GM21390 (cell line): ENCODE data around the gene VASN.
"Not testable (repeated sequence)": the region's sequence is repeated elsewhere in the genome, so short reads cannot be mapped to it uniquely, and the experiment has no call there.

Source experiments
- ATAC-seq: cut with Tn5 transposase; IDR thresholded peaks from one replicate; pipeline ENCODE4 v1.9.1; 2021; ENCODE audit not compliant: unreplicated experiment

VASN gene

DNA sequence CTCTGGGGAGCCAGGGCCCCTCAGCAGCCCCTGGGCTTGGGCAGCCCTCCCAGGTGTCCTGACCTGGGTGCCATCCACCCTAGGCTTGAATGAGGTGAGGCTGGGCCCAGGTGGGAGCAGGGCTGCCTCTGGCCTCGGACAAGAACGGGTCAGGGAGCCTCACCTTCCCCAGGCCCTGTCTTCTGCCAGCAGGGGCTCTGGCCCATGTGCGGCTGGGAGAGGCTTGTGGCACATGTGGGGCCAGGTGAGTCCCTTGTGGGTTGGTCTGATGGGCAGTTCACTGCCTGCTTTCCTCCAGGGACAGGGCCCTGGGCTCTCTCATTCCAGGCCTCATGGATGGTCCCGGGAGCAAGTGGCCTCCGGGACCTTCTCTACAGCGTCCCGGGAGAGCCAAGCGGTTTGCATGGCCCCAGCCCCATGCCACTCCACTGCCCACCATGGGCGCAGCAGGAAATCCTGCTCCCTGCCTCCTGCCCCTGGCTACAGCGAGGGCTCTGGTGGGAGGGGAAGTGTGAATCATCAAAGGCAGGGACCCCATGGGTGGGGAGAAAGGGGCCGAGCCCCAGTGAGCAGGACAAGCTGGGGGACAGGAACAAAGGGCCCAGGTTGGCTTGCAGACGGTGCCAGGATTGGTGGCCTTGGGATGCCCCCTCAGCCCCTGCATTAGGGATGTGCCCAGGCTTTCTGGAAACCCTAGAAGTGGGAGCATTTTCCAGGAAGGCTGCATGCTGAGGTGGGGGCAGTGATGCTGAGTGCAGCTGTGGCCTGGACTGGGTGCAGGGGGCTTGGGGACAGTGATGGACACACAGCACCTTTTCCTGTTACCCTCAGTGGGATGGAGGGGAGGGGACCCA lies 12.2 kb downstream of the VASN start:
- ATAC-seq: no peak

DNA sequence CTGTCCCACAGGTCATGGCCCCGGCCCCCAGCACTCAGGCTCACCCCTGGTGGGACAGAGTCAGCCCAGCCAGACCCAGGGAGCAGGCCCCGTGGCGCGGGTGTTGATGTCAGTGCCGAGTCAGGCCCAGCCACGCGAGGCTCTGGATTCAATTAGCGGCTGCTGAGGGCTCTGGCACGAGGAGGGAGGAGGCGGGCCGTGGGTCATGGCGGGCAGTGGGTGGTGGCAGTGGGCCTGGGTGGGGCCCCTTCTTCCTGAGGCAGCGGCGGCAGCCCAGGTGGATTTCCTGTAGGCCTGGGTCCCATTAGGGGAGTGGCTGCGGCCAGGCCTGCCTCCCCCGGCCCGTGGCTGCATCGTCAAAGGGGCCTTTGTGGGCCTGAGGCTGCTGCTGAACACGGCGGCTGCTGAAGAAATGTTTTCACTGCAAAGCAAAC lies 12.9 kb downstream of the VASN start:
- no peak for ATAC-seq

DNA sequence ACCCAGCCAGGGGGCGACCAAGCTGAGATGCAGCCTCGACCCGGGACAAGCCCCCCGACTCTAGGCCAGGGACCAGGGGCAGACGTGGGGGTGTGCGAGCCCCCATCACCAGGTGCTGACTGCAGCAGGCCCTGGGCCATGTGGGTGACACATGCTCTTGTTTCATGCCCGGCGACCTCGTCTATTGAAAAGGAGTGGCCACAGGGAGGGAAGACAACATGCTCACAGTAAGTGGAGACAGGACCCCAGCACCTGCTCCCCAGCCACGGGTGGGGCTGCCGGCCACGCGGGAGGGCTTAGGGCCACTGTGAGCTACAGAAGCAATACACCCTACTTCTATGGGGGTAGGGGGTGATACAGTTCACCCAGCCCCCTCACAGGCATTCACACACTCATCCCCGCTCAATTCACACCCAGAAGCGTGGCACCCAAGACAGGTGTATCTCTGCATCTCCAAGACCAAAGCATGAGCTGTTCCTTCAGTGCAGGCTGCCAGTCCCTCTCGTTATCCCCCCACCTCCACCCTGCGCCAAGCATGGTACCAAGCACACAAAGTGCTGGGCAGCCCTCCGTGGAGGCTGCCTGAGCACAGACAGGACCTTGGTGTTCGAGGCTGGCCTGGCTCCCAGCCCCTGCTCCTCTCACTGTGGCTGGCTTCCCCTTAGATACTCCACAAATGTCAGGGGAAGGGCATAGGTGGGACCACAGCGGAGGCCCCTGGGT lies 13.6 kb downstream of the VASN start:
- ATAC-seq: no peak

GRCh38 chr16:4385789-4386450 lies 14.3 kb downstream of the VASN start:
- ATAC-seq: no peak

DNA sequence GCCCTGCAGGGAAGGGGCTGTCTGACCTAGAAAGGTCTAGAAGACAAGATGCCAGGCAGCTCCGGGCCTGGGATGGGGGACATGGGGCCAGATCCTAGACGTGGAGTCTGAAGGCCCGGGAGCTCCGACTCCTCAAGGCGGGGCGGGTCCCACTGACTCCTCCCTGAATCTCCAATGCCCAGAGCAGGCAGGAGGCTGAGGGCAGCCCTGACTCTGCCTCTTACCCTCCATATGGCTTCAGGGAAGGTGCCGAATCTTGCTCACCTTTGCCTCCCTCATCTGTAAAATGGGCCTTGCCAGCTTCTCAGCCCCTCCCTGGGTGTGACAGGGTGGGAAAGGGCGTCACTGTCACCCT lies 14.8 kb downstream of the VASN start:
- ATAC-seq: no peak

- no peak for ATAC-seq
Observed at GRCh38 chr16:4386951-4387565, 15.4 kb downstream of the VASN start.

DNA sequence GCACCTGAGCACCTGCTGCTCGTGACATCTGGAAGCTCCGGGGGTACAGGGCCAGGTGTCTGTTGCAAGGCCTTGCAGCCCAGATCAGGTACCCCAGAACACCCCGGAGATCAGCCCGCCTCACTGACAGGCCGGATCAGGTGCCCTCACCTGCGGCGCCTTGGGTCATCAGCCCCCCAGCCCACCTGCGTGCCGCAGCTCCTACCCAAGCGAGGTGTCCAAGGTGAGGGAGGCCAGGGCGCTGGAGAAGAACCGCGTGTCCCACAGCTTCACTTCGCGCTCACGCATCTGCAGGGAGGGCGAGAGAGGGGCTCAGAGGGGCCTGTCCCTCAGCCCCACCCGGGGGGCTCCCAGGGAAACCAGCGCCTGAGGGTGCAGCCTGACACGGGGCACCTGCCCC lies 16.1 kb downstream of the VASN start:
- no peak for ATAC-seq

DNA sequence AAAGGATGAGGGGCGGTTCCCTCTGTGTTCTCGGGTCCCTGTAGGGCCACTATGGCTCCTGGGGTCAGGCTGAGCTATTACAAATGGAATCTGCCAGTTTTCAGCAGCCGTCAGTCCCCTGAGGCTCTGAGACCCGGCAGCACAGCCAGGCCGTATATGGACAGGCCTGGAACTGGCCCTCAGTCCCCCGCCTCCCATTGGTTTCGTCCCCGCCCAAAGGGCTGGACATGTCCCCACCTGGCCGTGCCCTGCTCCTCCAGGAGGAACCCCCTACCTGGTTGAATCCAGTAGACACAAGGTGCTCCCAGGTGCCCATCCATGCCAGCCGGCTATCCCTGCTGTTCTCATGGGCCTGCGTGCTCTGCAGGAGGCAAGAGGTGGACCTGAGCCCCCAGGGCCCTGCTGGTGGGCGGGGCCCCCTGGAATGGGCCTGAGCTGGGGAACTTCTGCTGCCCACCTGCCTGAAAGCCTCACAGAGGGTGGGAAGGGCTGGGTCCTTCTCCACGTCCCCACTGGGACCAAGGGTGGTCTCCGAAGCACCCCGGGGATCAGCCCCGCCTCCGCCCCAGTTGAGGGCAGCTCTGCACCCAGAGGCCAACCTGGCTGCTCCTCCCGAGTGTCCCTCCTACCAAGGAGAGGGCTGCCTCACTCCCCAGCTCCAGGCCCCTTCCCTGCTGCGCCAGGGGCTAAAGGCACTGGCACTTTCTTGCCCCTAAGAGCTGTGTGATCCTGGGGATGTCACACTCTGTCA lies 16.8 kb downstream of the VASN start:
- no peak for ATAC-seq

DNA sequence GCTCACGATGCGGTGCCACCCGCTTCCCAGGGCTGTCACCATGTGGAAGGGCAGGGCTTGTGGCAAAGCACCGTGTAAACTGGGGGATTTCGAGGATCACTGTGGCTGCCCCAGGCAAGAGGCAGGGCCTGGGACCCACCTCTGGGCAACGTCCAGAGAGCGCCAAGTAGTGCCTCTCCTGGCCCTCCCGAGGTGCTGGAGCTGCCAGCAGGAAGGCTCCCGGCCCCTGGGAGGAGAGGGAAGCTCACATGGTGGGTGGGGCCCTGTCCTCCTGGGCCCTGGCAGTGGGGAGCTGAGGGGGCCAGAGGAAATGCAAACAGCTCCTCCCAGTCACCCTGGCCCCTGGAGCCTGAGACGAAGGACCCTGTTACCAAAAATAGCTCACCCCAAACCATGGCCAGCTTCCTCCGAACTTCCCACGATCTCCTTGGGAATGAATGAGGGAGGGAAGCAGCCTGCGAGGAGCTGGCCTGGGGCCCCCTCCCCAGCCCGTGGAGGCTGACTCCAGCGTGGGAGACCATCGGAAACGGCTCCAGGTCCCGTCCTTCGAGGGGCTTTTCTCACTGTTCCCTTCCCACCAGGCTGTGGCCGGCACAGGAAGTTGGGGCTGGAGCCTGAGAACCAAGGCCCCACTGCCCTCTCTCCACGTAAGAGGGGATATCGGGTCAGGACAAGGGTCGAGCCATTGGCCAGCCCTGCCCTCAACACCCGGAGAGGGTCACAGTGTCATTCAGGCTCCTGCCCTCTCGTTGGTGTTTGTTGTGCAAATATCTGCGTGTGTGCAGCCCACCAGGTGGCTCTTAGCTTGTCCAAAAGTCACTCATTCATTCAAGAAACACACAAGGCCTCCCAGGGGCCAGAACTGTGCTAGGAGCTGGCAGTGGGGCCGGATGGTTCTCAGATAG lies 17.7 kb downstream of the VASN start:
- no peak for ATAC-seq

GRCh38 chr16:4390266-4391260 lies 18.9 kb downstream of the VASN start:
- no peak for ATAC-seq

- ATAC-seq: no peak
Observed at GRCh38 chr16:4391631-4392381, 20.2 kb downstream of the VASN start.

GRCh38 chr16:4392382-4393239 lies 21.0 kb downstream of the VASN start:
- ATAC-seq: no peak

GRCh38 chr16:4393240-4393600 lies 21.6 kb downstream of the VASN start:
- no peak for ATAC-seq

- ATAC-seq: not testable (repeated sequence)
Observed at GRCh38 chr16:4393850-4394249, 22.2 kb downstream of the VASN start.

DNA sequence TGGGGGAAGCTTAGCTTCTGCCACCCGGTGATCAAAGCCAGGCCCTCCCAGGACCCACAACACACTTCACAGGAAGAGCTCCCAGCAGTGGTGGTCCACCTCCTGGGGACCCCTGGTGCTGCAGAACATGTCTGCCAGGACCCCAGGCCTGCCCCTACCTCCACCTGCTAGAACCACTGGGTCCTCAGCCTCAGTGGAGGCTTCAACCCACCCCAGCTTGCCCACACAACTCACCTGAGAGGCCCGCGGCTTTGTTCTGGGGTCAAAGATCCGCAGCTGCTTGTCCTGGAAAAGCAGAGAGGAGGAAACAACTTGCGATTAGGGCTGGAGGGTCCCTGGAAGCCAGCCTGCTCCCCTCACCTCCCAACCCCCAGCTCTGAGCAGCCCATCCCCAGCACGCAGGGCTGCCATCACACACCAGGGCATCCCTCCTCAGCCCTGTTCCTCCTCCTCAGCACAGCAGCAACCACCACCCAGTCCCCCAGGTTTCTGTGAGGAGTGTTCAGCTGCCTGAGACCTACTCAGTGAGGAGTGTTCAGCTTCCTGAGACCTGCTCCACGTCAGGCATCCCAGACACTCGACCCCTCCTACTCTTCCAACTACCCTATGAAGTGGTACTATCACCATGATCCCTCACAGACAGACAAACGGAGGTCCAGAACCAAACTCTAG lies 23.5 kb downstream of the VASN start:
- ATAC-seq: no peak

DNA sequence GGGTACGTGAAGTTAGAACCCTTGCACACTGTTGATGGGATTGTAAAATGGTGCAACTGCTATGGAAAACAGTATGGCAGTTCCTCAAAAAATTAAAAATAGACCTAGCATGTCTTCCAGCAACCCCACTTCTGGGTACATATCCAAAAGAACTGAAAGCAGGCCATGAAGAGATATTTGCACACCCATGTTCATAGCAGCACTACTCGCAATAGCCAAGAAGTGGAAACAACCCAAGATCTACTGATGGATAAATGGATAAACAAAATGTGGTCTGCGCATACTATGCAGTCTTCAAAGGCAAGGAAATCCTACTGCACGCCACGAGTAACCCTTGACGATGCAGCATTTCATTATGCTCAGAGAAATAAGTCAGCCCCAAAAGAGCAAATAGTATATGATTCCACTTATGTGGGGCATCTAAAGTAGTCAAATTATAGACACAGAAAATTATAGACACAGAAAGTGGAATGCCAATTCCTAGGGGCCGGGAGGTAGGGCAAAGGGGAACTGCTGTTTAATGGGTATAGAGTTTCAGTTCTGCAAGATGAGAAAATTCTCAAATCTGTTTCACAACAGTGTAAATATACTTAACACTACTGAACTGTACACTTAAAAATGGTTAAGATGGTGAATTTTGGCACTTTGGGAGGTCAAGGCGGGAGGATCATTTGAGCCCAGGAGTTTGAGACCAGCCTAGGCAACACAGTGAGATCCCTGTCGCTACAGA lies 27.5 kb downstream of the VASN start:
- no peak for ATAC-seq
